Measurements from ENCODE around the gene NXNL1. TPM values are rescaled to one million over a fixed set of nuclear protein-coding genes. Genes with fewer than 3 reads are reported as not detected.

NXNL1 gene, protein sequence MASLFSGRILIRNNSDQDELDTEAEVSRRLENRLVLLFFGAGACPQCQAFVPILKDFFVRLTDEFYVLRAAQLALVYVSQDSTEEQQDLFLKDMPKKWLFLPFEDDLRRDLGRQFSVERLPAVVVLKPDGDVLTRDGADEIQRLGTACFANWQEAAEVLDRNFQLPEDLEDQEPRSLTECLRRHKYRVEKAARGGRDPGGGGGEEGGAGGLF
- not detected in 2 replicates for total RNA-seq

DNA sequence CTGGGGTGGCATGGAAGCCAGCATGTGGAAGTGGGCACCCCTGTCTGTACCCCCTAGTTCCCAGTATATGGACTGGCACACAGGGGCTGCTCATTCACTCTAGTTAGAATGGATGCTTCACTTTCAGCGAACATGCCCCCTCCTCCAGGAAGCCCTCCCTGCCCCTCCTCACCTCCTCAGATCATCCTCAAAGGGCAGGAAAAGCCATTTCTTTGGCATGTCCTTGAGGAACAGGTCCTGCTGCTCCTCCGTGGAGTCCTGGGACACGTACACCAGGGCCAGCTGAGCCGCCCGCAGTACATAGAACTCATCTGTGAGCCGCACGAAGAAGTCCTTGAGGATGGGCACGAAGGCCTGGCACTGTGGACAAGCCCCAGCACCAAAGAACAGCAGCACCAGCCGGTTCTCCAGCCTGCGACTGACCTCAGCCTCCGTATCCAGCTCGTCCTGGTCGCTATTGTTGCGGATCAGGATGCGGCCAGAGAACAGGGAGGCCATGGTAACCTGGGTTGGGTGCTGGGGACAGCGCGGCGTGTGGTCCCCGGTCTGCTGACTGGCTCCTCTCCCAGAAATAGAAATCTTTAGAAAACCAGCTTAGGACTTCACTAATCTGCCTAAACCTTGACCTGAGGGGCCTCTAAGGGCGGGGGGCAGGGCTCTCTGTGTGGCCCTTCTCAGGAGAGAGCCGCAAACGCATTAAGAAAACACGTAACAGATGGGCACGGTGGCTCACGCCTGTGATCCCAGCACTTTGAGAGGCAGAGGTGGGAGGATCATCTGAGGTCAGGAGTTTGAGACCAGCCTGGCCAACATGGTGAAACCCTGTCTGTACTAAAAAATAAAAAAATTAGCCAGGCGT lies at the start of gene NXNL1:
TSS of gene NXNL1 (minus strand) at position 555 of the 859 bp plus-strand sequence. CDS start at position 498, 57 bp downstream.

GRCh38 chr19:17470068-17470841 lies 9.5 kb upstream of the NXNL1 start, which contains the start of gene SLC27A1:
Gene SLC27A1, plus strand, starts transcription at chr19:17470524. Its CDS starts 17 bp downstream, at chr19:17470541.

DNA sequence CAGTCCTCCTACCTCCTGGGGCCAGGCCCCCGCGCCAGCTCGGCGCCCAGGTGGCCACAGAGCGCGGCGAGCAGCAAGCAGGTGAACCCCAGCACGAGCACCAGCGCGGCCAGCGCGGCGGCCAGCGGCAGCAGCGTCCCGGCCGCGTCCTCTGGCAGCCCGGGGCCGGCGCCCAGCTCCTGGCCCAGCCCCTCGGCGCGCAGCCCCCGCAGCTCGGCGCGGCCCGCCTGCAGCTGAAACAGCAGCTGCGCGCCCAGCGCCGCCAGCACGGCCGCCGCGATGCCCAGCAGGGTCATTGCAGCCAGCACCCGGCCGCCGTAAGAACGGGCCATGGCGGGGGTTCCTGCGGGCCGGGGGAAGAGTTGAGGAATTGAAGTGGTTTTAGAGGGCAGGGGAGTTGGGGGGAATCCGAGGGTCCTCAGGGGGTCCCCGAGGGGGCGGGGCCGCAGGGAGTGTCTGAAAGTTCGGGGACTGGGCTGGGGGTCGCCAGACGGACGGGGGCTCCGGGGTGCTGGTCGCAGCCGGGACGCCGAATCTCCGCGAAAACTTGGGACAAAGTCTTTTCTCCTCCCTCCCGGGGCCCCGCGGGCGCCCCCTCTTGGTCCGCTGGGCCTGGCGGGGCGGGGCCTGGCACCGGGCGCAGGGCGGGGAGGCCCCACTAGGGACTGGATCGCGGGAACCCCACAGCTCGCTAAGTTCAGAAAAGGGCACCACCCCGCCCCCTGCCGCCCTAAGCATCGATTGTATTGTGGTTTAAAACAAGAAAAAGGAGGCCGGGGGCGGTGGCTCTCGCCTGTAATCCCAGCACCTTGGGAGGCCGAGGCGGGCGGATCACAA lies 12.4 kb downstream of the NXNL1 start, which contains the start of gene TMEM221:
TSS of gene TMEM221 (minus strand) at position 538 of the 837 bp plus-strand sequence. CDS start at position 332, 206 bp downstream.

DNA sequence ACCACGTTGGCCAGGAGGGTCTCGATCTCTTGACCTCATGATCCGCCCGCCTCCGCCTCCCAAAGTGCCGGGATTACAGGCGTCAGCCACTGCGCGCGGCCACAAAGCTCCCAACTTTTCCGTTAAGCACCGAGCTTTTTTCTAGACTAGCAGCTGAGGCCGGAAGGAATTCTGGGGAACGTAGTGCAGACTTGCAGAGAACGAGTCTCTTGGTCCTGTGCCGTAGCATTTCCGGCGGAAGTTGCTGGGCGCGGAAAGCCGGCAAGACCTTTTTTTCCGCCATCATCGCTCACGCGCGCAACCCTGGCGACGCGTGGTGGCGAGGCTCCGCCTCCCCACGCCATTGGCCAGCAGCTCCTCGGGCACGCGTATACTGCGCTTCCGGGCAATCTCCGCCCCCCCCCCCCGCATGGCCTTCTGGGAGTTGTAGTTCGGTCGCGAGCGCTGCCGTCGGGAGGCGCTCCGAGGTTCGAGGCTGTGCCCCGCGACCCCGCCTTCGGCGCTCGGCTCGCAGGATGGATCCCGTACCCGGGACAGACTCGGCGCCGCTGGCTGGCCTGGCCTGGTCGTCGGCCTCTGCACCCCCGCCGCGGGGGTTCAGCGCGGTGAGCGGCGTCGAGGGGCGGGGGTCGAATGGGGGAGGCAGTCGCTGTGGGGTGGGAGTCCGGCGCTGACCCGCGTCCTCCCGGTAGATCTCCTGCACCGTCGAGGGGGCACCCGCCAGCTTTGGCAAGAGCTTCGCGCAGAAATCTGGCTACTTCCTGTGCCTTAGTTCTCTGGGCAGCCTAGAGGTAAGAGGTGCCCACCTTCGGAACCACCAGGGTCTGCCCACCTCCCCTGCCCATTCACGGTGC lies 40.9 kb downstream of the NXNL1 start, which contains the start of gene MVB12A:
TSS of gene MVB12A (plus strand) at position 427 of the 854 bp plus-strand sequence. CDS start at position 516, 89 bp downstream.

Other genes starting within 250 kb of the NXNL1 start
- 26.0 and 39.9 TPM in 2 replicates for gene USE1, start 245.6 kb downstream of the NXNL1 start, total RNA-seq
- 0.94 and 2.2 TPM in 2 replicates for gene OCEL1, start 234.7 kb downstream of the NXNL1 start, total RNA-seq
- 22.4 and 24.0 TPM in 2 replicates for gene NR2F6, start 215.0 kb downstream of the NXNL1 start, total RNA-seq
- gene USHBP1, start 196.2 kb downstream of the NXNL1 start, total RNA-seq: not detected in 2 replicates
- 90.1 and 101 TPM in 2 replicates for gene BABAM1, start 193.5 kb downstream of the NXNL1 start, total RNA-seq
- gene ANKLE1, start 179.0 kb downstream of the NXNL1 start, total RNA-seq: 0.16 and 0.17 TPM in 2 replicates
- 8.7 and 10.6 TPM in 2 replicates for gene ABHD8, start 157.5 kb downstream of the NXNL1 start, total RNA-seq
- 17.3 and 29.0 TPM in 2 replicates for gene MRPL34, start 155.1 kb downstream of the NXNL1 start, total RNA-seq
- gene DDA1, start 151.4 kb downstream of the NXNL1 start, total RNA-seq: 16.5 TPM in 2 replicates
- gene ANO8, start 126.1 kb downstream of the NXNL1 start, total RNA-seq: 2.2 and 3.9 TPM in 2 replicates
- 7.6 and 8.0 TPM in 2 replicates for gene GTPBP3, start 123.4 kb downstream of the NXNL1 start, total RNA-seq
- not detected in 2 replicates for gene PLVAP, start 83.6 kb downstream of the NXNL1 start, total RNA-seq
- gene CCDC194, start 66.7 kb downstream of the NXNL1 start, total RNA-seq: not detected in 2 replicates
- 0.60 and 2.8 TPM in 2 replicates for gene BST2, start 55.3 kb downstream of the NXNL1 start, total RNA-seq
- gene MVB12A, start 40.9 kb downstream of the NXNL1 start, total RNA-seq: 21.3 and 32.6 TPM in 2 replicates
- gene TMEM221, start 12.3 kb downstream of the NXNL1 start, total RNA-seq: 0.09 and 0.16 TPM in 2 replicates
- 17.8 and 28.9 TPM in 2 replicates for gene SLC27A1, start 9.6 kb upstream of the NXNL1 start, total RNA-seq
- gene PGLS, start 50.7 kb upstream of the NXNL1 start, total RNA-seq: 46.0 and 58.2 TPM in 2 replicates
- gene COLGALT1, start 94.7 kb upstream of the NXNL1 start, total RNA-seq: 43.1 and 54.9 TPM in 2 replicates
- under 0.01 and 0.32 TPM in 2 replicates for gene UNC13A, start 227.4 kb upstream of the NXNL1 start, total RNA-seq